Stimulated activated CD4-positive, alpha-beta T cell treated with anti-CD3 and anti-CD28 coated beads, TNF-alpha, amount 100 ng/mL, for 48 hours (primary cell): Measurements from ENCODE around the gene TDRKH.
"Not testable (repeated sequence)": the region's sequence is repeated elsewhere in the genome, so short reads cannot be mapped to it uniquely, and the experiment has no call there.

Source experiments
- DNase-seq, 3 donors: peaks; one replicate each; pipeline ENCODE4 v3.0.0-alpha.2; 2020; ENCODE audit warnings: low read depth in 3 of 3

The TDRKH gene

GRCh38 chr1:151762941-151763921 is 27.1 kb downstream of the TDRKH start, which contains the start of gene MRPL9:
Gene MRPL9, minus strand, starts transcription at chr1:151763496. Its CDS starts 17 bp downstream, at chr1:151763479.
- DNase-seq = peak; percentile 68 to 80 (median 79)

DNA sequence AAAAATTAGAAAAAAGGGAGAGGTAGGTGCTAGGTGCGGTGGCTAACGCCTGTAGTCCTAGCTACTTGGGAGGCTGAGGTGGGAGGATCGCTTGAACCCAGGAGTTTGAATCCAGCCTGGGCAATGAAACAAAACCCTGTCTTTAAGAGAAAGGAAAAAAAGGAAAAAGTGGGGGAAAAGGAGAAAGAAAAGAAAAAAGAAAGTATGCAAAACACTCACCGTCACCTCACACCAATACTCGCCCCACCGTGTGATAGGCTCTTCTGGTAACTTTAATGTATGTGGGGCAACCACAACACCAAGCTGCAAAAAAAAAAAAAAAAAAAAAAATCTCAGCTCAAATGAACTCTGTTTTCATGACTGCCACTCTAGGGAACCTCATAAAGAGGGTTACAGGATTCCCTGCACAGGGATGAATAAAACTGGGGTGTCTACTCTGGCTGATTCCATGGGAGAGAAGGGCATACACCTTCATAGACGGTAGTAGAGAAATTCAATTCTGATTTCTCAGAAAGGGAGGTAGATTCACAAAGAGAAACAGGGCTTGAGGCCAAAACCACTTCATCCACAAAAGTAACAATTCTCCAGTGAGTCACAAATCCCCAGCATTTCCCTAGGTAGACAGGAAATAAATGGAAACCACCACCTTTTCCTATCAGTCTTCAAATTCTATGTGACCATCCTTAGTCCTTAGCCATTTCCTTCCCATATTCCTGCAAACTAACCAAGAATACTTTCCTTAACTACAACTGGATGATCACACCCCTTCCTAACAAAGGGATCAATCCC is 29.5 kb downstream of the TDRKH start:
- DNase-seq = no peak

DNA sequence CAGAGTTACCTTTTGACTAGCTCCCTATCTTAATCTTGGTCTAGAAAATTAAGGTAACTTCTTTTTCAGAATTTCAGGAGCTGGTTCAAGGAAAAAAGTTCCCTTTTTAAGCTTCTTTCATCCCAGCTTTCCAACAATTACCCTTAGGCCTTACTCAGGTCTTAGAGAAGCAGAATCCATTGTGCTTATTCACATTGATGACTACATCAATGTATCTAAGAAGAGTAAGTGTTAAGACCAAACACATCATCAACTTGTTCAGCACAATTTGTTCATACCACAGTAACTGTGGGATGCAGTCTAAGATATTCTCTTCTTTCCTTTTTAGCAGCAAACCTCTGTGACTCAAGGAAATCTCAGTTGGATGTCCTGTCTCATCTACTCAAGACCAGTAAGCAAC is 31.1 kb downstream of the TDRKH start:
- no peak for DNase-seq

DNA sequence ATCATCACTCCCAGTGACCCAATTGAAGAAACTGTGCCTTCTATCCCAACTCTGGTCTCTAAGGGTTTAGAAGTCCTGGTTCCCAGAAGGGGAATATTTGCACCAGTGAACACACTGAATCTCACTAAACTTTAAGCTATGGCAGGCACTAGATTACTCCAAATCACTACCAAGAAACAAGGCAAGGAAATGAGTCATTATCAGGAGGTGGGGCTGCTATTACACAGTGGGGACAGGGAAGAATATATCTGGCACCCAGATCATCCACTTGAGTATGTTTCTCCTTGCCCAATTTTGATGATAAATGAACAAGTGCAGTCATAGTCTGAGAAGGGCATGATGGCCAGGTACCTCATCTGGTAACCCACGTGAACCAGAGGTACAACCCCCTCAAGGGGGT is 34.0 kb downstream of the TDRKH start:
- DNase-seq = no peak

DNA sequence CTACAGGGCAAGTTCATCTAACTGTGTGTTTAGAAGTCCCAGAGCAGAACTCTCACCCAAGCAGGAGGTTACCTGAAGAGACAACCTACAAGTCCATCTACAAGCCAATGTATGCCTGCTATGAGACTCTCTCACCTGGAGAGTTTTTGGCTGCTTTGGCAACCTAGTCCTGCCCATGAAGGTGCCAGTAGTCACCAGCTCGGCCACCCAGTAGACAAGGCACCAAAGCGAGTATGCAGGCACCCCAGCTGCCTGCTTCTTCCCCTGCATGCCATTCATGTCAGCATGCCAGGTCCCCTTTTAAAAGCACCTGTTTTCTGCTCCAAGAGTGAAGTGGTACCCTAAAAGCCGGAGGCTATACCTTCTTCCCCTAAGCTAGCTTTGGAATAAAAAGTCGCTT is 48.8 kb downstream of the TDRKH start:
- DNase-seq = no peak

DNA sequence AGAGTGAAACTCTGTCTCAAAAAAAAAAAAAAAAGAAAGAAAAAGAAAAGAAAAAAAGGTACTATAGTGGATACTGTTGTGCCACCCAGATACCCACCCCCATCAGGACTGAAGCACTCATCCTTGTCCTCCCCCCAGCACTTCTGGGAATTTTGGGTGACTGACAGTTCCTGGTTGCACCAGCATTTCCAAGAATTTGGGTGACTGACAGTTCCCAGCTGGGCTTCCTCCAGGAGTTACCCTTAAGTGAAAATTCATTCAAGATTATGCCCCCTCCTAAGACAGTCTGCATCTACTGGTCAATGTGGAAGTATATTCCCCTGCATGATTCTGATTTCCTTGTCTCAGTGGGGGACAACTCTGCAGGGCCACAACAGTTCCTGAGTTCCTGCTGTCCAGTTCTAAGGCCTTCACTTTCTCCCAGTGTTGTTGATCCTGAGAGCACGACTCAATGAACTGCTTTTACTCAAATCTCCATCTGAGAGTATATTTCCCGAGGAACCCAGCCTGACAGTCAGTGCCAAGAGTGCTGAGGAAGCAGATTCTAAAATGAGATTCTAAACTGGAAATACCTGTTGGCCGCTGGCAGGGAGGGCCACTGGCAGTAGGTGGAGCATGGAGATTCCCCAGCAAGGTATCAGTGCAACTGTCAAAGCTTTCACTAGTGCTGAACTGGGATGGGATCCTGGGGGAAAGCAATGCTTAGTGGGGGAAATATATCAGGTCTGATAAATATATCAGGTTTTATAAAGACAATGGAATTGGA is 50.5 kb downstream of the TDRKH start:
- DNase-seq = no peak

- DNase-seq = no peak
These were observed 52.8 kb downstream of the TDRKH start for GRCh38 chr1:151737479-151737878.

- no peak for DNase-seq
These were observed 53.3 kb downstream of the TDRKH start for GRCh38 chr1:151737026-151737425.

- not testable (repeated sequence) for DNase-seq
These were observed 56.3 kb downstream of the TDRKH start for GRCh38 chr1:151733995-151734394.

DNA sequence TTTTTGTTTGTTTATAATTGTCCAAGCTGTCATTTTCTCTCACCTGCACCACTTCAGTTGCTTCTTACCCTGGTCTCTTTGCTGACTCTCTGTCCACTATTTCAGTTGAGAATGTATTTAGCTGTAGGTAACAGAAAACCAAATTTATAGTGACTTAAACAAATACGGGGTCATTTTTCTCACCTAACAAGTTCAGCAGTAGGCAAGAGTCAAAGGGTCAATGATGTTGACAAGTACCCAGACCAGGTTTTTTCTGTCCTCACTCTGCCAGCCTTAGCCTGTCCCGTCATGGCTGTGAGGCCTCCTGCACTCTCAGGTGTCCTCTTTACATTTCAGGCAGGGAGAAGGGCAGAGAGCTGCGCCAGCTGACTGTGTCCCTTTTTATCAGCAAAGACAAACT is 57.2 kb downstream of the TDRKH start:
- no peak for DNase-seq

DNA sequence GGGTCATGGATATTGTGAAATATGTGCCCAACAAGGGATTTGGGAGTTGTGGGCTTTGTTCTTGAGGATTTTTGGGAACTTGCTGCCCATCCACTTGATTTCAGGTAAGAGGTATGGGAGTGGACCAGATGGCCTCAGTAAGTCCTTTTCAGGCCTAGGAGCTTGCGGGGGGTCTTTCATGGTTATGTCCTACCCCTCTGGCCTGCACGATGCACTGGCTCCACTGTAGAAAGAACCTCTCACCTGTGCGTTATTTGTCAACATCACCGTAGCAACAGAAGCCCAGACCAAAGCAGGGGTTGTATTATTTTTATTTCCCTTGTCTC is 60.4 kb downstream of the TDRKH start:
- DNase-seq = no peak

- no peak for DNase-seq
These were observed 60.9 kb downstream of the TDRKH start for GRCh38 chr1:151729157-151729965.

DNA sequence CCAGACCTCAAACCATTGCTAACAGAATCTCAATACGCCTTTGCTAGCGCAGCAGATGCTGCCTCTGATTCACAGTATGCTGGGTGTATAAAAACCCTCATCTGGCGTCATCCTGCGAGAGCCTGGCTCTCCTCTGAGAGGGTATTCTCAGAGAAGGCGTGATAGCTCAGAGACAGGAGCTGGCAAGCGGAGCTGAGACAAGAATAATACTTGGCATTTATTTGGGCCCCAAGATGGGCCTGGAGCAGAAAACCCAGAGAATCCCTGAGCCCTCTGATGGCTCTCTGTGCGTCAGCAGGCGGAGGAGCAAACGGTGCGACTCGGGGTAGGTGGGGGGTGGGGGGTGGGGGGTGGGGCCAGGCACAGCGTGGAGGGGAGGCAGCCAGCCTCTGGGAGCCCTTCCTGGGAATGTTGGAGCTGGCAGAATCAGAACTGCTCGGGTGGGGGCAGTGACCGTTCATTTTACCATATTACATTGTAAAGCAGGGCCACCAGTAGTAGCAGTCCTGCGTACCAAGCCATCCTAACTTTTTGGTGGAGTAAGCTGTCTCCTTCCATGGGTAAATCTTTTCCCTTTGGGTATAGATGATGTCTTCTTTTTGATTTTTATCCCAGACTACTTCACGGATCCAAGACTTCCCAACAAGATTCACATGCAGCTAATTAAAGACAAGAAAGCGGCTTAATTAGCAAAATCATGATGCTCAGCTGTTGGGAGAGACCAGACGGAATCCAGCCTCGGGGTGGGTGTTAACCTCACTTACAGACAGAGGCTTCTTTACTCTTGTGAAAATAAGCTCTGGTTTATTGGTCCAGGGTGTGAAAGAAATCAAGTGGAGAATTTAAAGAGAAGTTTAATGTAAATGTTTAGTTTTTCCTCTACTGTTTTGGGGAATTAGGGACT is 61.9 kb downstream of the TDRKH start:
- DNase-seq = no peak

GRCh38 chr1:151723726-151724370 is 66.5 kb downstream of the TDRKH start:
- no peak for DNase-seq
